Fibroblast of skin of back (primary cell): ENCODE results near the gene MROH8.
"Not testable (repeated sequence)": the region's sequence is repeated elsewhere in the genome, so short reads cannot be mapped to it uniquely, and the experiment has no call there.

ENCODE experiments used
- DNase-seq: peaks from one replicate; pipeline ENCODE4 v3.0.0-alpha.2; 2013

MROH8 gene

GRCh38 chr20:37154684-37155298, 24.6 kb downstream of the MROH8 start:
- no peak for DNase-seq

GRCh38 chr20:37152284-37152683, 27.1 kb downstream of the MROH8 start:
- DNase-seq, result no peak

- no peak for DNase-seq
Measured at GRCh38 chr20:37151529-37151928, 27.8 kb downstream of the MROH8 start.

GRCh38 chr20:37150864-37151263, 28.5 kb downstream of the MROH8 start:
- DNase-seq, result not testable (repeated sequence)

- DNase-seq, result no peak
Measured at GRCh38 chr20:37147250-37147649, 32.1 kb downstream of the MROH8 start.

GRCh38 chr20:37144856-37145404, 34.4 kb downstream of the MROH8 start:
- no peak for DNase-seq

- peak; percentile 49 for DNase-seq
Measured at GRCh38 chr20:37142708-37143107, 36.6 kb downstream of the MROH8 start.

- DNase-seq, result no peak
Measured at GRCh38 chr20:37137547-37137946, 41.8 kb downstream of the MROH8 start.

GRCh38 chr20:37133952-37134351, 45.4 kb downstream of the MROH8 start:
- DNase-seq, result no peak

- DNase-seq, result peak; percentile 39
Measured at GRCh38 chr20:37131486-37131885, 47.9 kb downstream of the MROH8 start.

GRCh38 chr20:37128803-37129202, 50.5 kb downstream of the MROH8 start:
- DNase-seq, result no peak

GRCh38 chr20:37126290-37126689, 53.1 kb downstream of the MROH8 start:
- not testable (repeated sequence) for DNase-seq

- DNase-seq, result no peak
Measured at GRCh38 chr20:37123441-37123840, 55.9 kb downstream of the MROH8 start.

GRCh38 chr20:37120497-37120896, 58.9 kb downstream of the MROH8 start:
- no peak for DNase-seq

GRCh38 chr20:37119356-37120036, 59.9 kb downstream of the MROH8 start:
- no peak for DNase-seq

- no peak for DNase-seq
Measured at GRCh38 chr20:37114012-37114411, 65.3 kb downstream of the MROH8 start.

- no peak for DNase-seq
Measured at GRCh38 chr20:37111926-37112455, 67.4 kb downstream of the MROH8 start.

GRCh38 chr20:37108676-37109075, 70.7 kb downstream of the MROH8 start:
- DNase-seq, result no peak

GRCh38 chr20:37102571-37102970, 76.8 kb downstream of the MROH8 start:
- no peak for DNase-seq

- DNase-seq, result no peak
Measured at GRCh38 chr20:37096415-37097041, 82.8 kb downstream of the MROH8 start.

GRCh38 chr20:37095599-37096414, 83.5 kb downstream of the MROH8 start, which contains the start of gene RBL1:
TSS of gene RBL1 (minus strand) at chr20:37095997. CDS start at chr20:37095928, 69 bp downstream.
- peak; percentile 88 for DNase-seq

- peak; percentile 5 for DNase-seq
Measured at GRCh38 chr20:37095108-37095598, 84.2 kb downstream of the MROH8 start.
